ENCODE results near the gene ZNF692.

- TF ChIP-seq CTCF (IDR thresholded peaks at IDR 0.05): no peak
- no peak for TF ChIP-seq POLR2A (IDR thresholded peaks at IDR 0.05)
Measured at GRCh38 chr1:248862695-248862997, 3.8 kb upstream of the ZNF692 start.

All from transverse colon (tissue), 3 donors.